ENCODE results near the gene MRTFA.

MRTFA gene

GRCh38 chr22:40432157-40432556, 204.4 kb downstream of the MRTFA start:
- no peak for DNase-seq (ENCODE audit: extremely low read depth, insufficient read length)
- TF ChIP-seq, protein P1, sequence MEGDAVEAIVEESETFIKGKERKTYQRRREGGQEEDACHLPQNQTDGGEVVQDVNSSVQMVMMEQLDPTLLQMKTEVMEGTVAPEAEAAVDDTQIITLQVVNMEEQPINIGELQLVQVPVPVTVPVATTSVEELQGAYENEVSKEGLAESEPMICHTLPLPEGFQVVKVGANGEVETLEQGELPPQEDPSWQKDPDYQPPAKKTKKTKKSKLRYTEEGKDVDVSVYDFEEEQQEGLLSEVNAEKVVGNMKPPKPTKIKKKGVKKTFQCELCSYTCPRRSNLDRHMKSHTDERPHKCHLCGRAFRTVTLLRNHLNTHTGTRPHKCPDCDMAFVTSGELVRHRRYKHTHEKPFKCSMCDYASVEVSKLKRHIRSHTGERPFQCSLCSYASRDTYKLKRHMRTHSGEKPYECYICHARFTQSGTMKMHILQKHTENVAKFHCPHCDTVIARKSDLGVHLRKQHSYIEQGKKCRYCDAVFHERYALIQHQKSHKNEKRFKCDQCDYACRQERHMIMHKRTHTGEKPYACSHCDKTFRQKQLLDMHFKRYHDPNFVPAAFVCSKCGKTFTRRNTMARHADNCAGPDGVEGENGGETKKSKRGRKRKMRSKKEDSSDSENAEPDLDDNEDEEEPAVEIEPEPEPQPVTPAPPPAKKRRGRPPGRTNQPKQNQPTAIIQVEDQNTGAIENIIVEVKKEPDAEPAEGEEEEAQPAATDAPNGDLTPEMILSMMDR (IDR thresholded peaks at IDR 0.05; ENCODE audit: insufficient read depth, low read length, poor library complexity, severe bottlenecking): no peak
- Histone ChIP-seq H3K27me3 (replicated peaks; ENCODE audit: control insufficient read depth, insufficient read depth, low read length) (no peaks in the 10 kb centered on the region), H3K36me3 (ENCODE audit: control insufficient read depth, insufficient read depth, low read length) (peaks cover 25% of the 10 kb centered on the region), H3K4me3 (replicated peaks; ENCODE audit: low read depth, low read length) (no peak overlapping the region)

DNA sequence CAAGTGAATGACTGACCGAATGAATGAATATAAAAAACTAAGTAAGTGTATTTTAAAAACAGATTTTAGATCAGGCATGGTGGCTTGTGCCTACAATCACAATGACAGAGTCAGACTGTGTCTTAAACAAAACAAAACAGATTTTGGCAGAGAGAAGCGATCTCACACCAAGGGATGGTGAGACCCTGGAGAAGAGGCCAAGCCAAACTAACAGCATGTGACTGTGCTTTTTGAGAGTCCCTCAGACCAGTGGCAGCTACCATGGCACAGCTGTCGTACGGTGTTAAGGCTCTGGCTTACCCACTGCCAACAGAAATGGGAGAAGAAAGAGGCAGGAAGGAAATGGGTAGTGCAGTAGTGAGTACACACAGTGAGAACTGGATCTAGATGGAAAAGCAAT, 205.5 kb downstream of the MRTFA start:
- Histone ChIP-seq H3K36me3 (ENCODE audit: control insufficient read depth, insufficient read depth, low read length) (peaks cover 29% of the 10 kb centered on the region), H3K27me3 (replicated peaks; ENCODE audit: control insufficient read depth, insufficient read depth, low read length) (no peaks in the 10 kb centered on the region), H3K4me3 (replicated peaks; ENCODE audit: low read depth, low read length) (no peak overlapping the region)
- TF ChIP-seq, protein P1 (IDR thresholded peaks at IDR 0.05; ENCODE audit: insufficient read depth, low read length, poor library complexity, severe bottlenecking): no peak
- DNase-seq (ENCODE audit: extremely low read depth, insufficient read length): no peak

DNA sequence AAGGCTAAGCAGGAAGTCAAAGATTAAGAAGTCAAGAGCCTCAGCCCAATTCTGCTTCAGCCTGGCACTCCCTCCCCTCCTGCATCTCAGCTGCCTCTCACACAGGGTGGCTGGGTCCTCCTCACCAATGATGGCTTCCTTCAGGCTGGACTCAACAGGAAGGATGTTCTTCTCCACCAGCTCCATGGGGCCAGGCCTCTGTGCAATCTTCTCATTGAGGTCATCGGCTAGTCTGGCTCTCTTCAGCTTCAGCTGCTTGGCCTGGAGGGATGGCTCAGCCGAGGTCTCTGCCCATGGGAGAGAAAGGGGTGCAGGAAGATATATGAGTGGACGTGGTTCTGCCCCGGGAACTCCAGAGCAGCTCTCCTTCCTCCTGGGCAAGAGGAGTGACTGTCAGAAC, 207.0 kb downstream of the MRTFA start:
- H3K36me3 ChIP-seq (ENCODE audit: control insufficient read depth, insufficient read depth, low read length): peaks cover 36% of the 10 kb centered on the region

DNA sequence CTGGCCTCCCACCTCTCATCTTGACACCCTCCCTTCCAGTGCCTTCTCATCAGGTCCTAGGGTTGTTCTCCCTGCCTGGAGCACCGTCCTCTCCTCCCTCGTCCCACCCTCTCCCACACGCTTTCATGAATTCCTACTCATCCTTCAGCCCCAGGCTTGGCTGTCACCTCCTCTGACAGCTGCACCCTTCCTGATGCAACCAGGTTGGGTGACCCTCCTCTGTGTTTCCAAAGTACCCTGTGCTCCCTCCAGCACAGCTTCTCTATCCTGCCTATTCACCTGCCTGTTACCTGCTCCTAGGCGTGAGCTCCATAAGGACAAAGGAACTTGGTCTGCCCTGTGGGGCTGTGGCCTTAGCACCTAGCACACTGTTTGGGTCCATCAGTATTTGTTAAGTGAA, 207.7 kb downstream of the MRTFA start:
- TF ChIP-seq, protein P1 (IDR thresholded peaks at IDR 0.05; ENCODE audit: insufficient read depth, low read length, poor library complexity, severe bottlenecking): no peak
- Histone ChIP-seq H3K4me3 (replicated peaks; ENCODE audit: low read depth, low read length) (no peak overlapping the region), H3K36me3 (ENCODE audit: control insufficient read depth, insufficient read depth, low read length) (peaks cover 42% of the 10 kb centered on the region), H3K27me3 (replicated peaks; ENCODE audit: control insufficient read depth, insufficient read depth, low read length) (no peaks in the 10 kb centered on the region)
- no peak for DNase-seq (ENCODE audit: extremely low read depth, insufficient read length)

More for the DNA sequence above, 207.0 kb downstream of the MRTFA start:
- no peak for DNase-seq (ENCODE audit: extremely low read depth, insufficient read length)
- TF ChIP-seq, protein P1 (IDR thresholded peaks at IDR 0.05; ENCODE audit: insufficient read depth, low read length, poor library complexity, severe bottlenecking): no peak
- Histone ChIP-seq H3K4me3 (replicated peaks; ENCODE audit: low read depth, low read length) (no peak overlapping the region), H3K27me3 (replicated peaks; ENCODE audit: control insufficient read depth, insufficient read depth, low read length) (no peaks in the 10 kb centered on the region)

GRCh38 chr22:40426594-40427333, 209.8 kb downstream of the MRTFA start:
- TF ChIP-seq, protein P1 (IDR thresholded peaks at IDR 0.05; ENCODE audit: insufficient read depth, low read length, poor library complexity, severe bottlenecking): no peak
- no peak for DNase-seq (ENCODE audit: extremely low read depth, insufficient read length)
- no peak overlapping the region for H3K4me3 ChIP-seq (replicated peaks; ENCODE audit: low read depth, low read length)
- H3K27me3 ChIP-seq (replicated peaks; ENCODE audit: control insufficient read depth, insufficient read depth, low read length): no peaks in the 10 kb centered on the region
- H3K36me3 ChIP-seq (ENCODE audit: control insufficient read depth, insufficient read depth, low read length): peaks cover 59% of the 10 kb centered on the region

Data from GM06990 (cell line).